Ecto neural progenitor cell (in vitro differentiated cells): ENCODE measurements around the gene SMIM31.

Experiments used
- DNase-seq: peaks from one replicate; pipeline ENCODE4 v3.0.0-alpha.2; 2018; ENCODE audit warnings: low spot score

The SMIM31 gene

DNA sequence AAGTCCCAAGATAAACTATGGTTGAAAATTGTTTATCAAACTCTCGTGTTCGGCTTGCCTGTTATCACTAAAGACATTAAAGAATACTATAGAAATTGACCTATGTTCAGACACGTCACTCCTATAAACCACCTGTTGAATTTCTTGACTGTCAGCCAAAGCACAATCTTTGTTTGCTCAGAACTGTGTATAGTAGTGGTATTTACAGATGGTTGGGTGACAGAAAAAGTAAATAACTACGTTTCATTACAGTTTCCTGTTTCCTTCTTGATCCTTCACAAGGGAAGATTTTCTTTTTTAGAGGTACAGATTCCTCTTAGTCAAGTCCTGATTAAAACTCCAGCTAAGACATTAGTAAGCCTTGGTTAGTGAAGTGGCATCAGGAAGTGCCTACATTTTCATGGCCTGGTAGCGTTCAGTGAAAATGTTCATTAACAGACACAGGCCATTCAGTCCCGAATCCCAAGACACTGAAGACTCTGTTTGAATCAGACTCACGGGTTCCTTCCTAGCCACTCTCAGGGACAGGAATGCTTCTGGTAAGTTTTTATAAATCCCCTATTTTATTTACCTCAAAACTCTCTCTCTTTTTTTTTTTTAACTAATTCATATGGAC, at the start of gene SMIM31:
Gene SMIM31 (plus strand): TSS at position 259 of the 616 bp plus-strand sequence. CDS start 16,313 bp downstream, outside the sequence.
- no peak for DNase-seq

DNA sequence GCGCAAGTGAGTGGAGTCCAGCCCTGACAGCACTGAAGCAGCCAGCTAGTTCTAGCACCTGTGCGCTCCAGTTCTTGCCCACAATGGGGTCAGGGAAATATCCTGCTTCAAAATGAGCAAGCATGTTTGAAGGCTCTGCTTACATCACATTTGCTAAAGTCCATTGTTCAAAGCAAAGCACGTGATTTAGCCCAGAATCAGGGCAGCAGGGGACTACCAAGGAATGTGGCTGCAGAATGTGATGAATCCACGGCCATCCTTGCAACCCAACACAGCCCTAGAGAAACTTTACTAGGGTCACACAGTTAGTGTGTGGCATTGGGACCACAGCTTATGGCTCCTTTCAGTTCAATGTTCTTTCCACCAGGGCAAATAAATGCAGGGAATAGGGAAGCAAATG, 47.3 kb upstream of the SMIM31 start:
- no peak for DNase-seq

DNA sequence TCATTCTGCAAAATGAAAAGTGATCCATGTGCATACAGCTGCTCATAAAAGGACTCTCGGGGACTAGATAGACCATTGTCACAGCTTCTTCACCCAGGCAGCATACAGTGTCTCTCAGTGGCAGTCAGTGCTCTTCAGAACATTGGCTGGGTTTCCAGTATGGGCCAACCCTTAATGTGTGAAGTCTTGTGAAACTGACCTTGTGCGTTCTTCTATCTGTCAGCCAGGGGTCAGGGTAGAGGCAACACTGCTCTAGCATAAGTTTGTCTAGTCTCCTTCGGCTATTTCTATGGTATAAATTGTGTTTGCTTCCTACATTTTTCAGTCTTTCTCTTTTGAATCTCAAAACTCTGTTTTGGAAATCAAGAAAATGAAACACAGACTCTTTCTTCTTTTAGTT, 37.0 kb upstream of the SMIM31 start:
- no peak for DNase-seq

DNA sequence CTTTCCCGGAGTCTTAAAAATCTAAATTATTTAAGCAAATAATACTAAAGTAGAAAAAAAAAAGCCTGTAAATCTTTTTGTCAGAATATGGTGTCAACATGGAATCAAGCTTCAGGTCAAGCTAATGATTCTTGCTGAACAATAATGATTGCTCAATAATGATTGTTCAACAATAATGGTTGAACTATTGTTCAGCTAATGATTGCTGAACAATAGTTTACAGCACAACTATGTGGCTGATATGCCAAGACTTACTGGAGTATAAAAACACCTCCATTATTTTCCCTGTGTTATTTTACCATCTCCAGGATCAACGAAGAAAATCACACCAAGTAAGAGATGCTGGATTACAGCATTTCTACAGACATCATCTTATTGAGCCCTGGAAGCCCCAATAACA, 35.1 kb upstream of the SMIM31 start:
- no peak for DNase-seq

DNA sequence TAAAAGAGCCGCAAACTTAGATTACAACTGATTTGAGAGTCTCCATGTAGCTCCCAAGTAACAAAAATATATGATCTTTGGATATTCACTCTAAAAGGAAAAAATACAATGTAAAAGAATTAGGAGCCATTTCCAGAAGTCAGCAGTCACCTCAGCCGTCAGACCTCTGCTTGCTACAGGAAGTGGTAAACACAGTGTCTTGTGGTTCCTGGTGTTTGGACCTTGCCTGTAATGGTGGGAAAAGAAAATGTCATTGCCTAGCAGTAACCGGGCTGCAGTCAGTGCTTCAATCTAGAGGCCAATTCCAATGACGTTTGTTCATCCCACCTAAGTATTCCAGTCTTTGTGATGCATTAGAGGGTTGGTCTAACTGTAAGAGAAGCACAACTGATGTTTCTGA, 28.9 kb upstream of the SMIM31 start:
- no peak for DNase-seq

DNA sequence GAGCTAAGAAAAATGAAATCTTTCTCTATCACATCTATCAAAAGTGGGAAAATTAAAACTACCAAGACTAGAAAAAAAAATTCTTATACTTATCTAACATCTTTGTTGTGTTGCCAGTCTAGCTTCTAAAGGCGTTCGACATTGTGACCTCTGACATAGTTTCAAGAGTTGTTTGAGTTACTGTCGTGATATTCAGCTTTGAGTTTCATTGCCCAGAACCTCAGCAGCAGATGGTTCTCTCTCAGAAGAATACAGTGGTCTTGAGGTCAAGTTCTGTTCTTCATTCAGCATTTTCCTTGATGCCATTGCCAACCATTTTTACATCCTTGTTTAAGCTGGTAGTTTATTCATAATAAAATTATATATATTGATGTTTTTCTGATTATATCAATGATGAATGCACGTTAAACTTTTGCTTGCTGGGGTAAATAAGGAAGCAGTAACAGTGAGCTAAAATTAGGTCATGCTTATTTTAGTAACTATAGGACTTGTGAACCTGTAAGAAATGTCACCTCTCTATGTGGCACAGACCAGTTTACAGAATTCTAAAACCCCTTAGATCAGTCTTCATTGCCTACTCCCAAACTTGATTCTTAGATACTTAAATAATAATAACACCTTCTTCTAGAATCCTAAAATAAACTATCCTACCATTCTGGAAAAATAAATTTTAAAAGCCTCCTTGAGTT, 23.1 kb upstream of the SMIM31 start:
- DNase-seq, result no peak

DNA sequence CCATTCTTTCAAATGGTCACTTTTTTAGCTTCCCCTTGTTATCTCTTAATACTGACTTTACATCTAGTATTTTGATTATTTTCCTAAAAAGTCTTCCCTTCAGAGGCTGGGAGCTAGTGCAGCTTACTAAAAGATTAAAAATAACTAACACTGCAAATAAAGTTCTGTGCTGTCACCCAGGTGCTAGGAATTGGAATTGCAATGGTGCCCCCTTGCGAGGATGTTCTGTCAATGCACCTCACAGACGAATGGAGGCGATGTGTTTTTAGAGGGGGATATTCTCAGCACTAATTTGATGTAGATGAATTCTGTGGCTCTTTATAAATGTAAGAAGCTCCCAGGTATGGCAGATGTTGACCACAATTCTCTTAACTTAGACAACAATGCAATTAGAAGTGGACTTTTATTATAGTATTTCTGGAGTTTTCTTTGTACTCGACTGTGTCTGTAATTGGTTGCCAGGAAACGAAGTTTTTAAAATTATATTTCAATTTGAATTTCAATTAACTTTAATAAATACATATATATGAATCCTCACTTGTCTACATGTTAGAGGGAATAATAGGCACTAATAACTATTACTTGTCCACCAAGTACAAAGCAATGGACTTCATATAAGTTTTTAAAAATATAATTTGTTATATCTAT, 22.0 kb upstream of the SMIM31 start:
- peak; percentile 62 for DNase-seq

DNA sequence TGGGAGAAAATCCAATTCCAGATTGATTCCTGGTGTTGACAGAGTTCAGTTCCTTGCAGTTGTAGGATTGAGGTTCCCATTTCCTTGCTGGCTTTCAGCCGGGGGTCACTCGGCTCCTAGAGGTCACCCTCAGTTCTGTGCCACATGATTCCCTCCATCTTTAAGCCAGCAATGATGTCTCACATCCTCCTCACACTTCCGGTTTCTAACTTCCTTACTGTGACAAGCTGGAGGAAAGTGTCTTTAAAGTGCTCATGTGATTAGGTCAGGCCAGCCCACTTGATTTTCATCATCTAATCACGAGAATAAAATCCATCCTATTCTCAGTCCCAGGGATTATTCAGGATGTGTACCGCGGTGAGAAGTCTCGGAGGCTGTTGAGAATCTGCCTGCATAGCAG, 19.4 kb upstream of the SMIM31 start:
- DNase-seq, result no peak

DNA sequence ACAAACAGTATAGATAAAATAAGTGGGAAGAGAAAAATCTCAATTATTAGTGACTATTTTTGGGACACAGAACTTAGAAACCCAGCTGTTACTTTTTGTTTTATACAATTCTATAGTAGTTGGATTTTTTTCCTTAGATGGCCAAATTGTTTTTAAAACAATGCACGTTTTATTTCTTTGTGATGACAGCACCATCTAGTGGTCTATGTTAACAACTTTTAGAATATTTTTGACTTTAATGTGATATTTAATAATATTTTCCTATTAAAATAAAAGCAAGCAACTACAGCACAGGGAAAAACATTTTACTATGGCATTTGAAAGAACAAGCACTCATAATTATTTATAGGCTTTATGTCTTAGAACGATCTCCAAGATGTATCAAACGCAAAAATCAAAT, 5.6 kb upstream of the SMIM31 start:
- no peak for DNase-seq

DNA sequence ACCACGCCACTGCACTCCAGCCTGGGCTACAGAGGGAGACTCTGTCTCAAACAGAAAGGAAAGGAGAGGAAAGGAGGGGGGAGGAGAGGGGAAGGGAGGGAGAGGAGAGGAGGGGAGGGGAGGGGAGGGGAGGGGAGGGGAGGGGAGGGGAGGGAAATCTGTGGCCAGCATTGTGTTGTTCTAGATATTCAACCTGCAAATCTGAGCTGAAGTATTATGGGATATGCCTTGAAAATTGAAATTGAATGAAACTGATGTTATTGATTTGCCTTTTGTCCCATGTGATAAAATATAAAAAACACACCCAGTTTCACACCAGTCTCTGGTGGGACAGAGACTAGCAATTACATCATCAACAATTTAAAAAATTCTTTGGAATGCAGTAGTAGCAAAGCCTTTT, 1.5 kb downstream of the SMIM31 start:
- DNase-seq, result no peak

DNA sequence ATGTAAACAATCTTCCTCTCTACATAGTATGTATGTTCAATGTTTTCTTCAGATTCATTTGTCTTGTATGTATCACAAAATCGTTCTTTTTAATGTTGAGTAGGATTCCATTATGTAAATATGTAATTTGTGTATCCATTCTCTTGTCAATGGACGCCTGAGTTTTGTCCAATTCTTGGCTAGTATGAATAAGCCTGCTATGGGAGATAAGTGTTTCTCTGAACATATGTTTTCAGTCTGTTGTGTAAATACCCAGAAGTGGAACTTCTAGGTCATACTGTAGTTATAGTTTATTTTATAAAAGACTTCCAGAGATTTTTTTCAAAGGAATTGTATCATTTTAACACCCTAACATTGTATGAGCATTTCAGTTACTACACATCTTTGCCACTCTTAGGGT, 2.8 kb downstream of the SMIM31 start:
- no peak for DNase-seq

DNA sequence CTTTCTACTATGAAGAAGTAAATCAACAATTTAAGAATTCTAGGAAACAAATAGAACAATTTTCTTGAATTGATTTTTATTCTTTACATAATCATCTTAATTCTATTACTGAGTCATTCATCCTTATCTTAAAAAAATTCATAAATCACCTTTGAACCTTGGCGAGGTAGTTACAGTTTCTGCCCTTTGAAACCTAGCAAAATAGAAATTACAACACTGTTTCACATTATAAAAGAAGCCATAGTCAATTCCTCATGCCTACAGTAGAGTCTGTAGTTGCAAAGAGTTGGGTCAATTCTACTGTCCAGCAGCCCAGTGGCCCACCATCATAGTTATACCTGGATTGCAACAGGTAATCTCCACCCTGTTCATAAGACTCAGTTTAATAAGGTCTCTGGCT, 7.3 kb downstream of the SMIM31 start:
- no peak for DNase-seq

DNA sequence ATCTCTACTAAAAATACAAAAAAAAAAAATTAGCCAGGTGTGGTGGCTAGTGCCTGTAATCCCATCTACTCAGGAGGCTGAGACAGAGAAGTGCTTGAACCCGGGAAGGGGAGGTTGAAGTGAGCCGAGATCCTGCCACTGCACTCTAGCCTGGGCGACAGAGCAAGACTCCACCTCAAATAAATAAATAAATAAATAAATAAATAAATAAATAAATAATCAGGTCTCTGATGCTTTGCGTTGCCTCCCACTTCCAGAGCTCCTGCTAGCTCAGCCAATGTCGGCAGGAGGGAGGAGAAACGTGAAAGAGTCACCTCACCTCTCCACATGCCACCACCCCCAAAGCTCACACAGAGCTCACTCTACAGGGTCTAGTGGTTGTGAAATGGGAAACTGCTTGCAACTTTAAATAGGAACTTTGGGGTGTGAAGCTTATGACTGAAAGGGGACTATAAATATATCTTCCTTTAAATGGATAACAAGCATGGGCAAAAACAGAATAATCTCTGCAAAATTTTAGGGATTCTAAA, 7.9 kb downstream of the SMIM31 start:
- no peak for DNase-seq

DNA sequence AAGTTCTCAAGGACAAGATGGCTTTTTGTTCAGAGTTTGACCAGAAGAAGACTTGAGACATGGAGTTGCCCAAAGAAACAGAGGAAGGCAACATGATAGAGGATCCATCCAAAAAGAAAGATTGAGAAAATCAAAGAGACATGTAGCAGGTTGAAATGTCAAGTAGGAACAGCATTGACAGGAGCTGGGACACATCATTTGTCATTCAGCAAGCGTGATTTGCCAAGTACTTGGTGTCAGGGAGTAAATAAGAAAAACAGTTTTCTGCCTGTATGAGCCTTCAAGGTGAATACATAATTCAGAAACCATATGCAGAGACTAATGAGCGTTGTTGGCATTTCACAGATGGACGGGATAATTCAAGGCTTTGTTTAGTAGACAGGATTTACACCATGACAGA, 11.2 kb downstream of the SMIM31 start:
- DNase-seq, result no peak

DNA sequence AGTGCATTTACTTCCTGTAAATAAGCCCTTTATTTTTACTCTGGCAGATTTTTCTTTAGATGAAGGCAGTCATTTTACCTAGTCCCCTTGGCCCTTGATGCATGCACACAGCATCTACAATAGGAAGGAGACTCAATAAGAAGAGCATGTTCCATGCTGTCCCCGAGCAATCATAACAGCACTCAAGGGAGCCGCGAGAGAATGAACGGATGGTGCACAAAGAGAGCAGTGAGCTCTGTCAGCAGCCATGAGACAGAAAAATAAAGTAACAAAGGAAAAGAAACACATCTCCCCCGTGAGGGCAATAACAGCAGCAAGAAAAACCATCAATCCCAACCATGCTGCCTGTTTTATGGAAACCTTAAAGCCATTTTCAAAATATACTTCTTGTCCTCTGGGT, 11.9 kb downstream of the SMIM31 start:
- no peak for DNase-seq

DNA sequence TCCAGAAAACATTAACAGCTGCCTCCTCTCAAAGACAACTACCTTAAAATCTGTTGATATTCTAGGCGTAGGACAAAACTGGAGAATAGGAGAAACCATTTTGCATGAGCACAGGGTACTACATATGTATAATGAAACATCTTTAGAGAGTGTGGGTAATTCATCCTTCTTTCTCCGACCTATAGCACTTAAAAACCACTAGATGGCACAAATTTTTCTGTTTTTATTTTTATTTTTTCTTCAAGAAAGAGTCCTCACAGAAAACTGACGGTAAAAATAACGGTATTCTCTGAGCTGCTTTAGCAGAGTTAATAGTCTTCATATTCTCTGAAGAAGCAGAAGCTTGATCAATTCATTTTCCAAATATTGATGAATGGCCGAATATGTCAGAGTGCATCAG, 14.6 kb downstream of the SMIM31 start:
- no peak for DNase-seq

DNA sequence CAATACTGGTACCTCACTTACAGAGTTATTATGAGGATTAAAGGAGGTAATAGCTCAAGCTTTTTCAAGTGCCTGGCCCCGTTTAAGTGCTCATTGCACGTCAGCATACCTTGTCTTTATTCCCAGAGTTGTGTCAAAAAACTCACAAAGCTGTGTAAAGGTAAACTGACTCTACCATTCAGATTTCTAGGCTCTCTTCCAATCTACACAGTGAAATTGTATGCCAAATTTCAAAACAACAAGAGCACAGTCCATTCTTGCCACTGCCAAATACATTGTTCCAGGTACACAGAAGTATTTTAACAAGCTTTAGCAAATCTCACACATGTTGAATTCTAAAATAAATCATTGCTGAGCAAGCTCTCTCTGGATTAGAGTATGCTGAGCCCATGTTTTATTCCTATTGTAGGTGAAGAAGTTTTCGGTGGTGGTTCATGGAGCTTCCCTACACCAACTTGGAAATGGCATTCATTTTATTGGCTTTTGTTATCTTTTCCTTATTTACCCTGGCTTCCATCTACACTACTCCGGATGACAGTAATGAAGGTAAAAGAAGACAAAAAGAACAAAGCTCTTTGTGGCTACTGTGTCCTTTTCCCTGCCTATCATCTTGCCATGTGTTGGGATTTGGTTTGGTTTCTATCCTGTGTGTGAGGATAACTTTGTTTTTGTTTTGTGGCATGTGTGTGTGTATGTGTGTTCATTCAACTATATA, 16.2 kb downstream of the SMIM31 start:
- DNase-seq, result no peak

DNA sequence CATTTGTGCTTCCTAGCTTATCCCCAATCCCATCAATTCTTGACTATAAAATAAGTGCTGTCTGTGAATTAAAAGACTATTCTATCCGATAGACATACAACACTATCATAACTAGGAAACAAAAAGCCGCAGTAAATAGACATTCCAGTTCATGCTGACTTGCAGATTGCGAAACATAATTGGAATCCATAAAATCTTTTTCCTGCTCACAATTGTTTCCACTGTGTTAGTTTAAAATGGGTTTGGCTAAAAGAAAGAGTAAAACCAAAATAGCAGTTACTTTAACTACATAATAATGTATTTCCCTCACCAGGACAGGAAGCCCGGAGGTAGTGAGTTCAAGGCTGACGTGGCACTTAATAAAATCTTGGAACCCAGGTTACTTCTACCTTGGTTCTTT, 17.2 kb downstream of the SMIM31 start:
- DNase-seq, result no peak

DNA sequence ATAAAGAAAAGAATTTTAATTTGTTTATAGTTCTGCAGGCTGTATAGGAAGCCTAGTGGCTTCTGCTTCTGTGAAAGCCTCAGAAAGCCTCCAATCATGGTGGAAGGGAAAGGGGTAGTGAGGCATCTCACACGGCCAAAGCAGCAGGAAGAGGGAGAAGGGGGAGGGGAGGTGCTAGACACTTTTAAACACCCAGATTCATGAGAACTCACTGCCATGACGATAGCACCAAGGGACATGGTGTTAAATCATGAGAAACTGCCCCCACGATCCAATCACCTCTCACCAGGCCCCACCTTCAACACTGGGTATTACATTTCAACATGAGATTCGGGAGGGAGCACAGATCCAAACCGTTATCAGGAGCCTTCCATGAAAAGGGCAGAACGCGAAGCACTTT, 18.1 kb downstream of the SMIM31 start:
- no peak for DNase-seq

DNA sequence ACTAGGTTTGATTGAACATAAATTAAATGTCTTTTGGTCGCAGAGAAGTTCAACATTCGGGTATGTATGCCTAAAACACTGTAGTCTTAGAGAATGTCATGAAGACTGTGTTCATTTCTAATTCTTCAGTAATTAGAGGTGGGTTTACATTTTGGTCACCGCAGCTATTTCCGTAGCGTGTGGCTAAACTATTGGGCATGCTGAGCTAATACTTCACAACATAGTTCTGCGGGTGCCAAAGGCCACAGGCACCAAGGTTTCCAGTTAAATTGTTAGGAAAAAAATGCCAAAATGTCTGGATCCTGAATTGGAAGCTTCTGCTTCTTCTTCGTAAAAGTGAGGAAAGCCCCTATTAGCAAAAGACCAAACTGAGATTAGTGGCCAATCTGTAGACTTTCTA, 25.1 kb downstream of the SMIM31 start:
- DNase-seq, result no peak

DNA sequence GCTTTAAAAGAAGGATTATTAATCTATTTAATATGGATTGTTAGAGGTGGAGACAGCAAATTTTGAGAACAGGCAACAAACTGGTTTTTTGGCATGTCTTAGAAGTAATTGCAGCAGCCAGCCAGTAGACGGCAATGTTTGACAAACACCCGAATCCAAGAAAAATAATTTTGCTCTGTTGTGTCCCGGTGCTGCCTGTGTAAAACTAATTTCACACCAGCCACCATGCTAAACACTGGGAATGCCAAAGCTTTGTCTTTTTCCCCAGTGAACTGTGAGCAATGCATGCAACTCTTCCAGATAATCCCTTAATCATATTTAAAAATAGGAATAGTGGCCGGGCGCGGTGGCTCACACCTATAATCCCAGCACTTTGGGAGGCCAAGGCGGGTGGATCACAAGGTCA, 25.9 kb downstream of the SMIM31 start:
- peak; percentile 58 for DNase-seq

DNA sequence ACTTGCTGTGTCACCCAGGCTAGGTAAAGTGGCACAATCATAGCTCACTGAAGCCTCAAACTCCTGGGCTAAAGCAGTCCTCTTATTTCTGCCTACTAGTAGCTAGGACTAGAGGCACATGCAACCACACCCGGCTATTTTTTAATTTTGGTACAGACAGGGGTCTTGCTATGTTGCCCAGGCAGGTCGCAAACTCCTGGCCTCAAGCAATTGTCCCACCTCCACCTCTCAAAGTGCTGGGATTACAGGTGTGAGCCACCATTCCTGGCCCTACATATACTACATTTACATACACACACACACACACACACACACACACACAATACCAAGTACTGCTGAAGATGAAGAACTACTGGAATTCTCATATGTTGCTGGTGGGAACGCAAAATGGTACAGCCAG, 26.9 kb downstream of the SMIM31 start:
- DNase-seq, result no peak

DNA sequence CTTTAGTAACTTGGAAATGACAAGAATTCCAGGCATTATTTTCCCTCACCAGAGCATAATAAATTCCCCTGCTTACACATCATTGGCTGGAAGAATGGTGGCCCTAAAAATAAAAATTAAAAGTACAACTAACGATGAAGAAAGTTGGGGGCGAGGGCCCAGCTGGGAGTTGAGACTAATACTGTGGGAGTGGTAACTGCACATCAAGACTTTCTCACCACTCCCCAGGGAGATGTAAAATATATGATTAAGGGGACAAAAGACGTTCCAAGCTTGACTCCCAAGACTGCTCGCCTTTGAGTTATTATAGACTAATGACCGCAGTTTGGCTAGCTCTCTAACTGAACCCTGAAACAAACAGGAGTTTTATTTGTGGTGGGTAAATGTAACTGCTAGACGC, 30.0 kb downstream of the SMIM31 start:
- DNase-seq, result no peak
